Endometrial microvascular endothelial cells (primary cell): ENCODE measurements around the gene DEPP1. TPM values are rescaled to one million over a fixed set of nuclear protein-coding genes. Genes with fewer than 3 reads are reported as not detected.

Experiments
- in situ Hi-C: cut with HindIII; loops from 2 replicates; pipeline ENCODE4 v1.10.0; 2017; ENCODE audit warnings: low sequenced_read_pairs, low pct_unique_long_range_greater_than_20kb; ENCODE audit errors: inconsistent ontology term
- total RNA-seq: library from RNA; depleted of rRNA; stranded (reverse); fragments of >200 nt; gene quantifications from one replicate; pipeline ENCODE4 v1.2.3, GENCODE V29; 2015; ENCODE audit errors: inconsistent ontology term

The DEPP1 gene
- total RNA-seq, 1 donor from 2014 or later: 10.1 TPM

DNA sequence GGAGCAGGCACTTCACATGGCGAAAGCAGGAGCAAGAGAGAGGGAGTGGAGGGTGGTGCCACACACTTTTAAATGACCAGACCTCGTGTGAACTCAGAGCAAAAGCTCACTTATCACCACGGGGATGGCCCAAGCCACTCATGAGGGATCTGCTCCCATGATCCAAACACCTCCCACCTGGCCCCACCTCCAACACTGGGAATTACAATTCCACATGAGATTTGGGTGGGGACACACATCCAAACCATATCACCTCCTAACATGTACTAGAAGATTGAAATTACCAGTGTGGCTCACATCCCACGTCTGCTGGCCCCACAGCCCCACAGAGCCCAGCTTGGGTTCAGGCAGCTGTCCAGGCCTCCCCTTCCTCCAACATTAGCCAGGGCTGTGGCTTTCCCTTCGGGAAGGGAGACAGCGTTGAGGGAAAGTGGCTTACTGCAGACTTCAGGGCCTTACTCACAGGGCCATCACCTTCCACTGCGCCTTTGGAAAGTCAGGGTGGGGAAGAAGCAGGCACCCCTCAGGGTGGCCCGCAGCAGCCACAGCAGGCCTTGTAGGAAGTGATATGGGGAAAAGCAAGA lies 7.7 kb downstream of the DEPP1 start:
- in situ Hi-C loops: no loop called here

- in situ Hi-C loops: no loop called here
Measured at GRCh38 chr10:44969854-44970253, 8.8 kb downstream of the DEPP1 start.

DNA sequence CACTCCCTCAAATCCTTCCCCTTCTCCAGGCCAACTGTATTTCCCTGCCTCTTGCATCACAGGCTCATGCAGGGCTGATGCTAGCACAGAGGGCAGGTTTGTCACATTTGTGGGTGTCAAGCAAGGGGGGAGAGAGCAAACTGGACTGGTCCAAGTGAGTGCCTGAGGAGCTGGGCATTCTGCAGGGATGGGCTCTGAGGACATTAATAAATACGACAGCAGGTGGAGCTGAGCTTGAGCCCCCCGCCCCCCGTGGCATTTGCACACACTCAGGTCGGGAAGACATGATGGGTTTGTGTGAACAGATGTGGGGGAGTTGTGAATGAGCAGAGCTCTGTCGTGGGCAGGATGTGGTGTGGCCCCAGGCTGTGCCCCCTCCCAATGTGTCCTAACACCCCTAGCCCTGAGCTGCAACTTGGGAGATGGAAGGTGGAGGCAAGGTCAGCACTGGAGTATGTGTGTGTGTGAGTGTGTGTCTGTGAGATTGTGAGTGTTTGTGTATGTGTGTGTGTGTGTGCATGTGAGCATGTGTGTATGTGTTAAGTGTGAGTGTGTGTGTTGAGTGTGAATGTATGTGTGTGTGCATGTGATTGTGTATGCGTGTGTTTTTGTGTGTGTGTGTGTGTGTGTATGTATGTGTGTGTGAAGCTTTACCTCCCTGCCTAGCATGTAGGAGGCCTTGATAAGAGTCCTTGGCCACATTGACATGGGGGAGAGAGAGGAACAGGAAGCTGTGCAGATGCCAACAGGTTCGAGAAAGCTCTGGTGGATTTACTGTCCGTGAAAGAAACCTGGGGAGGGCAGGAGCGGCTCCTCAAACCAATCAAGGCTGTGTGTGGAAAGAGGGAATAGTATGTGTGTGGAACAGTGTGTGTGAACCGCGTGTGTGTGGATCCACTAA lies 9.9 kb downstream of the DEPP1 start:
- in situ Hi-C loops: no loop called here

- in situ Hi-C loops: no loop called here
Measured at GRCh38 chr10:44968091-44968490, 10.5 kb downstream of the DEPP1 start.

GRCh38 chr10:44967616-44968015 lies 11.0 kb downstream of the DEPP1 start:
- in situ Hi-C loops: no loop called here

GRCh38 chr10:44966816-44967509 lies 11.6 kb downstream of the DEPP1 start:
- in situ Hi-C loops: no loop called here

DNA sequence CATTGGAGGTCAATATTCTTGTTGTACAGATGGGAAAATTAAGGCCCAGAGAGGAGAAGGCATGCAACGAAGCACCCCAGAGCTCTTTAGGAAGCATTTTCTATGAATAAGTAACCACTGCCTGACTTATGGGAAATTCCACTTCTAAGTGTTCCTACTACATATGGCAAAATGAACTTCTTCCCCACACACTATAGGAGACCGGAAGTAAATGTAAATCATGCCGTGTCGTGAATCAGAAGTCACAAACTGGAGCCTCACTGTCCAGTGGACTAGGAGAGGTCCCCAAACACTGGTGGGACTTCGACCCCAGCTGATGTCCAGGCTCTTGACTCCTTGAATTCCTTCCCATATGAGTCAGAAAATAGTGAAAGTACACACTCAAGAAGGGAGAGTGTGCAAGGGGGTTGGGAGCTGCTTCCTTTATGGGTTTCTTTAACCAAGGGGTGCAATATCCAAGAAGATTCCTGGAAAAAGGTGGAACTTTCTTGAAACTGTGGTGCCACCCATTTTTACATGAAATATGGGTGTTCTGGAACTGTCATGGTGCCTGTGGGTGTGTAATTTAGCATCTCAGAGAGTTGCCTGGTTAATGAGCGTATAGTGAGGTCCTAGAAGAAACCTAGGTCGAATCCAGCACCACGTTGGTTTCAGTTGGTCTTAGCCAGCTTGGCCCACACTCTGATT lies 12.3 kb downstream of the DEPP1 start:
- in situ Hi-C loops: no loop called here

DNA sequence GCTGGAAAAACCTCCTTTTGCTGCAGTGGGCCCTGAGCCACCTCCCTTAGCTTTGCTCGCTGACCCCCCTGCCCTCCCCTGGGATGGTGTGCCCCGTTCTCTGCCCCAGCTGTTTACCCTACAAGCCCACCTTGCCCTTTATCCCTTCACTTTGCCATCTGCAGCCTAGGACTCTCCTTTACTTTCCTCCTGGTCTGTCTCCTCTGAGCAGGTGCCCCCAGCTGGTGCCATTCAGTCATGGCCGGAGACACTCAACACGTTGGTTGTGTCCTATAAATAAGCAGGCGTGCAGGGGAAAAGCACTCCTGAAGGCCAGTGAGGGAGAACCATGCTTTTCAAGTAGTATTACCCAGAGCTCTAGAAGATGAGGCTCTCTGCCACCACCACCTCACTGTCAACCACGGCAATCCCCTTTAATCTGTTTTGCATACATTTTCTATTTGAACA lies 12.9 kb downstream of the DEPP1 start:
- in situ Hi-C loops: no loop called here

DNA sequence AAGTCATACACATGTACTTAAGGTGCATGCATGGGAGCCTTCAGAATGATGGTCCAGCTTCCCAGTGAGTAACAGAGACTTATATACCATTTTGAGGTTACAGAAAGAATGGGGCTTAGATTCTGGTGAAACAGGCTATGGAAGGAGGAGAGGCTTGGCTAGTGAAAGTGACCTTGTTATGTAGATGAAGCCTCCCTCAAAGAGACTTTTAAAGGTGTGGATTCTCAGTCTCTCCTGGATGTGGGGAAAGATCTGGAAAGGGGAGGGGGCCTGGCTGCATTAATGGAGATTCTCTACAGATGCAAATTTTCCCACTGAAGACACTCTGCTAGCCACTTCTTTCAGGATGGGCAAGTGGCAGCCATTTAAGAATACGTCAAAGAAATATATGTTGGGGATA lies 13.5 kb downstream of the DEPP1 start:
- in situ Hi-C loops: no loop called here

- in situ Hi-C loops: no loop called here
Measured at GRCh38 chr10:44963772-44964633, 14.6 kb downstream of the DEPP1 start.

DNA sequence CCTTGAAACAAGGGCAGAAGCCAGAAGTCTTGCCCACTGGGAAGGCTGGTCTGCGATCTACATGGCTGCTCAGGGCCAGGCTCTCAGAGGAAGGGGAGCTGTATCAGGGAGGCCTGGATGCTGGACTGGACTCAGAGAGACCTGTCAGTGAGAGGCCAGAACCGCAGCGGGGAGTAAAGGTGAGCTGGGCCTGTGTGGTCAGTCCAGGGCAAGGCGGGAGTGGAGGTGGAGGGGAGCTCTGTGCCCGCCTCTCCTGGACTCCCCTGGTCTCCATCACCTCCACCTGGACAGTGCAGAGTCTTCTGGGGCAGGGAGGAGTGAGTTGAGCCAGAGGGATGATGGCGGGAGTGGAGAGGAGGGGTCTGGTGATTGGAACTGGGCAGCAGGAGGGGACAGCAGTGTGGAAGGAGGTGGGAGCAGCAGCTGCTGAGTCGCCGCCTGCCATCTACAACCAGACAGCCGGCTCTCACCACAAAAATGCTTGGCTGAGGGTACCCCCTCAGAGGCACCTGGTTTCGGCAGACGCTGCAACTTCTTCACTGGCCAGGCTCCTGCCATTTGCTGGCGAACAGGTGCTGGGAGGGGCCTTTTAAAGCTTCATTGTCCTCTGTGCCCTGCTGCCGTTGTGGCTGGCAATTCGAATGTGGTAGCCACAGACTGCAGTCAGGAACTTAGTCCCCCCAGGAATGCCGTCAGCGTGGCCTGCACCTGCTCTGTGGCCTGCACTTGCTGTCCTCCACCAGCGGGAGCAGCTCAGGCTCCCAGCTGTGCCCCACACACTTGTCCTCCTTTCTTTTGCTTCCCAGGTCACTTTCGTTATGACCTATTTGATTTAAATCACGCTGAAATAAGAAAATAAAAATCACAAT lies 15.5 kb downstream of the DEPP1 start:
- in situ Hi-C loops: no loop called here

GRCh38 chr10:44961931-44962750 lies 16.5 kb downstream of the DEPP1 start:
- in situ Hi-C loops: no loop called here

- in situ Hi-C loops: no loop called here
Measured at GRCh38 chr10:44961230-44961571, 17.4 kb downstream of the DEPP1 start.

GRCh38 chr10:44960482-44961229 lies 18.0 kb downstream of the DEPP1 start:
- in situ Hi-C loops: no loop called here

DNA sequence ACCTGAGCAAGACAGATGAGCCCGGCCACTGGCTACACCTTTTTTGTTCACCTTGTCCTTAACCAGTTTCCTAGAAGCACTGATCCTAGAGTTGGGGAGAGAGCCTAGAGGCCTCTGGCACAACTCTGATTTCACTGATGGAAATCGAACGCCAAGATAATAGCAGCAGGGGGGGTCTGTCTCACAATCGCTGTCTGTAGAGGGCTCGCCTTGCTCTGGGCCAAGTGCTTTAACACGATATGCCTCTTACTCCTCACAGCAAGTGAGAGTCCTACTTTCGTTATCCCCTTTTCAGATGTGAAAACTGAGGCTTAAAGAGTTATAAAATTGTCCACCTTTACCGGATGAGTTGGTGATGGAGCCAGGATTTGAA lies 18.5 kb downstream of the DEPP1 start:
- in situ Hi-C loops: no loop called here
